Mammary epithelial cell (primary cell): Measurements from ENCODE around the gene RACGAP1.

Experiments
- CTCF ChIP-seq, 2 donors: IDR thresholded peaks in 1 of 2; conservative IDR thresholded peaks in 1 of 2; 2 replicates each; pipeline ENCODE4 v1.5.1; 2011 to 2012; ENCODE audit warnings: inconsistent platforms in 2 of 2, low read length in 2 of 2, mild to moderate bottlenecking in 2 of 2, control low read depth in 1 of 2, low read depth in 1 of 2; ENCODE audit not compliant: insufficient read depth in 1 of 2; ENCODE audit errors: extremely low read depth in 1 of 2
- EZH2 ChIP-seq: IDR thresholded peaks from 2 replicates; pipeline ENCODE4 v1.6.1; 2012; ENCODE audit warnings: low read length, inconsistent platforms, borderline replicate concordance

GRCh38 chr12:49962861-49963765, 62.2 kb downstream of the RACGAP1 start:
- TF ChIP-seq CTCF (conservative IDR thresholded peaks at IDR 0.05 in 1 of 2, IDR thresholded peaks at IDR 0.05 in 1 of 2; ENCODE audit: extremely low read depth in 1 of 2, insufficient read depth in 1 of 2, low read depth in 1 of 2, low read length in 2 of 2) (no peak), EZH2 (no peak)
